Measurements from ENCODE around the gene SRL. TPM values are rescaled to one million over a fixed set of nuclear protein-coding genes. Genes with fewer than 3 reads are reported as not detected.

SRL gene
- total and polyA plus RNA-seq, 2 of the 4 experiments (the other 2 are of a cell fraction): under 0.01 to 0.14 TPM

- Histone ChIP-seq H3K79me1 (ENCODE audit: low read depth in 1 of 2, low read length in 2 of 2) (no peaks in the 10 kb centered on the region), H4K91ac (ENCODE audit: insufficient read depth, low read depth, low read length) (no peak overlapping the region), H3K56ac (ENCODE audit: extremely low read depth, insufficient read depth, low read length) (no peak overlapping the region), H3K4ac (ENCODE audit: low read depth, low read length) (no peak overlapping the region), H3K36me3 (ENCODE audit: control insufficient read depth, insufficient read depth, low read length) (no peaks in the 10 kb centered on the region), H3K14ac (replicated peaks; ENCODE audit: low read depth, low read length) (no peak overlapping the region), H4K8ac (ENCODE audit: low read depth in 2 of 2, low read length in 2 of 2) (no peak overlapping the region), H3K4me2 (ENCODE audit: low read depth, low read length) (no peak overlapping the region), H3K4me3 (ENCODE audit: insufficient read depth, low read depth, low read length) (no peak overlapping the region), H4K5ac (ENCODE audit: low read depth, low read length) (no peak overlapping the region), H2BK120ac (ENCODE audit: low read depth, low read length) (no peak overlapping the region), H3K27me3 (ENCODE audit: control insufficient read depth, insufficient read depth, low read length) (no peaks in the 10 kb centered on the region; the same call in 1 of the 2 replicates), H2BK15ac (ENCODE audit: low read depth, low read length) (no peak overlapping the region), H3K4me1 (ENCODE audit: control insufficient read depth, insufficient read depth, low read length) (peaks cover under 1% of the 10 kb centered on the region; the same call in 1 of the 2 replicates), H3K9me1 (ENCODE audit: insufficient read depth, low read length) (peaks cover 6% of the 10 kb centered on the region), H3K9me3 (ENCODE audit: control insufficient read depth, insufficient read depth, low read length) (no peaks in the 10 kb centered on the region), H3K23ac (ENCODE audit: low read depth, low read length) (no peak overlapping the region), H4K20me1 (ENCODE audit: insufficient read depth, low read length) (no peaks in the 10 kb centered on the region), H2AFZ (replicated peaks; ENCODE audit: low read length, poor library complexity) (no peak overlapping the region), H2AK9ac (replicated peaks; ENCODE audit: low read depth, low read length, poor library complexity) (peak overlapping the region; percentile 55), H2BK20ac (ENCODE audit: low read depth, low read length) (no peak overlapping the region), H2BK5ac (ENCODE audit: low read depth, low read length, poor library complexity, severe bottlenecking) (no peak overlapping the region), H2AK5ac (ENCODE audit: low read depth, low read length) (no peak overlapping the region), H3K18ac (ENCODE audit: low read depth, low read length) (no peak overlapping the region), H3K9ac (ENCODE audit: low read depth, low read length) (no peak overlapping the region), H3K27ac (ENCODE audit: insufficient read depth, low read length) (no peak overlapping the region)
- ChIA-PET POLR2A (ENCODE audit: unreplicated experiment) (interaction anchor here (0.5 kb wide), 1 partner anchor 49 kb away, joined by 5 read pairs; no protein-coding TSS in a partner anchor), CTCF (interaction anchor here (0.8 kb wide), 1 partner anchor 14 kb away, joined by 3 read pairs; no protein-coding TSS in a partner anchor)
- no TSS peak for BruUV-seq (replicated peaks)
- WGBS, 2 experiments (ENCODE audit: extremely low coverage in 2 of 2, insufficient read length in 1 of 2): 90% methylated on average over 4 of the region's 19 CpGs; no CpG with 5 or more reads in 1 of the 2 experiments
- no peak for ATAC-seq (ENCODE audit: low read depth)
- no peak for DNase-seq
- intact Hi-C loops (cut with micrococcal nuclease): no loop called here
- in situ Hi-C loops (cut with MboI; ENCODE audit: low sequenced_read_pairs): no loop called here
- TF ChIP-seq, protein P1, sequence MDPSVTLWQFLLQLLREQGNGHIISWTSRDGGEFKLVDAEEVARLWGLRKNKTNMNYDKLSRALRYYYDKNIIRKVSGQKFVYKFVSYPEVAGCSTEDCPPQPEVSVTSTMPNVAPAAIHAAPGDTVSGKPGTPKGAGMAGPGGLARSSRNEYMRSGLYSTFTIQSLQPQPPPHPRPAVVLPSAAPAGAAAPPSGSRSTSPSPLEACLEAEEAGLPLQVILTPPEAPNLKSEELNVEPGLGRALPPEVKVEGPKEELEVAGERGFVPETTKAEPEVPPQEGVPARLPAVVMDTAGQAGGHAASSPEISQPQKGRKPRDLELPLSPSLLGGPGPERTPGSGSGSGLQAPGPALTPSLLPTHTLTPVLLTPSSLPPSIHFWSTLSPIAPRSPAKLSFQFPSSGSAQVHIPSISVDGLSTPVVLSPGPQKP (IDR thresholded peaks at IDR 0.05; ENCODE audit: borderline replicate concordance, low read depth, low read length): no peak
- TF ChIP-seq CTCF (conservative IDR thresholded peaks at IDR 0.05; ENCODE audit: low read depth, low read length) (no peak), USF2 (IDR thresholded peaks at IDR 0.05; ENCODE audit: low read depth, low read length) (no peak)
- dilution Hi-C loops (cut with HindIII; ENCODE audit: low sequenced_read_pairs, unreplicated experiment): no loop called here
These were observed 2.2 kb downstream of the SRL start for GRCh38 chr16:4239682-4240175.
